PFSK-1 (cell line): ENCODE results near the gene TMX1.

Experiments used
- FOXP2 ChIP-seq: optimal IDR thresholded peaks from 2 replicates; pipeline ENCODE3; 2011; ENCODE audit warnings: borderline replicate concordance, control low read depth, inconsistent platforms; ENCODE audit not compliant: insufficient read depth; ENCODE audit errors: extremely low read length, extremely low read depth
- POLR2AphosphoS5 ChIP-seq: IDR thresholded peaks from 2 replicates; pipeline ENCODE4 v1.6.1; 2012; ENCODE audit warnings: low read depth, mild to moderate bottlenecking, control low read depth, low read length, moderate library complexity
- REST ChIP-seq, 2 experiments: IDR thresholded peaks; 2 replicates each; pipeline versions ENCODE4 v1.6.1 to v1.8.0; 2011 to 2012; ENCODE audit warnings: low read depth in 2 of 2, low read length in 2 of 2, control low read depth in 1 of 2, inconsistent platforms in 1 of 2, mild to moderate bottlenecking in 1 of 2, moderate library complexity in 1 of 2; ENCODE audit not compliant: insufficient read depth in 1 of 2
- SIN3A ChIP-seq: IDR thresholded peaks from 2 replicates; pipeline ENCODE4 v1.6.1; 2012; ENCODE audit warnings: mild to moderate bottlenecking, low read length, moderate library complexity, borderline replicate concordance; ENCODE audit not compliant: insufficient read depth
- TAF1 ChIP-seq: IDR thresholded peaks from 2 replicates; pipeline ENCODE4 v1.6.1; 2012; ENCODE audit warnings: low read length, control low read depth, borderline replicate concordance; ENCODE audit not compliant: insufficient read depth

TMX1 gene

DNA sequence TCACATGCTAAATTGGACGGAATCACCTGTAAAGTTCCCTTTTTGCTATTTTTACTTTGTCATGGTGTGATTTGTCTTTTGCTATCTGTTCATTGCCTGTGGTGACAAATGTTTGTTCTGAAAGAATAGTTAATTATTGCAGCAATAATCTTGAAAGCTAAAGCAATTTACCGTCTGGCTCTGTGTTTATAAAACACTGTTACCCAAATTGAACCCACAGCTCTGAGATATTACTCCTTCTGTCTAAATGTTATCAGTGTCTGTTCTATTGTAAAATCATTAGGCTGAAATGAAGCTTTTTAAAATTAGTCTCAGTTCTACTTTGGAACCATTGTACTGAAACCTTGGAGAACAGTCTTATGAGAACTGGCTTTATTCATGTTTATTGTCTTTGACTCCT lies 42.5 kb downstream of the TMX1 start:
- TF ChIP-seq REST (IDR thresholded peaks at IDR 0.05; ENCODE audit: insufficient read depth in 1 of 2, low read depth in 2 of 2, low read length in 2 of 2) (no peak), SIN3A (no peak), POLR2AphosphoS5 (no peak), FOXP2 (no peak), TAF1 (no peak)

GRCh38 chr14:51283402-51284085 lies 43.5 kb downstream of the TMX1 start:
- TF ChIP-seq FOXP2 (no peak), POLR2AphosphoS5 (no peak), TAF1 (no peak), REST (IDR thresholded peaks at IDR 0.05; ENCODE audit: insufficient read depth in 1 of 2, low read depth in 2 of 2, low read length in 2 of 2) (no peak), SIN3A (no peak)

DNA sequence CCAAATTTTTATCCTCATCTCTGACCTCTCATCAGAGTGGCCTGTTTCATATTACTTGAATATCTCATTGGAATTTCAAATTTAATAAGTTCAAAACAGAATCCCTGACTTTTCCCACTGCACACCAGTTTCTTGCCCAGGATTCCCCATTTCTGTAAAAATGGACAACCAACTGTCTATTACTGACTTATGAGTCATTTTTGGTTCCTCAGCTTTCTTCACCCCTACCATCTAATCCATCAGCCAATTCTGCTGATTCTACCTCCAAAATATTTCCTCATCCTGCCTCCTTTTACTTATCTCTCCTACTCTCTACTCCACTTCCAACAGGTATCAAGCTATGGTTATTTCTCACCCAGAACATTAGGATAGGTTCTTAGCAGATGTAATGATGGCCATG lies 44.2 kb downstream of the TMX1 start:
- TF ChIP-seq REST (IDR thresholded peaks at IDR 0.05; ENCODE audit: insufficient read depth in 1 of 2, low read depth in 2 of 2, low read length in 2 of 2) (no peak), POLR2AphosphoS5 (no peak)

DNA sequence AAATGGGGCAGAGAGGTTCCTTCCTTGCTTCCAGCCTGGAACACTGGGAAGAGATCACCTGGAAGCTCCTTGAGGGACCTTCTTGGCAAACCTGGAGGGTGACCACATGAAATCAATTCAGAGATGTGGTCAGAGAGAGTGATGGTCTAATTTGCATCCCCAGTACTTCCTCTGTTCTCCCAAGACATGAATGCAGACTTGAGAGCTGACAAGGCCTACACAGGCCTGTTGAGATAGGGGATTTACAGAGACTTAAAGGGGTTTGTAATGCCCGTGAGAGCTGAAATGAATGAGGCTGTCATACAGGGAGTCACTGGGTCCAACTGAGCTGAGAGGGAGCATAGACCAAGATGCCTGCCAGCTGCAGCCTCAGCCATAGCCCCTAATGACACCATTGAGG lies 45.1 kb downstream of the TMX1 start:
- TF ChIP-seq REST (IDR thresholded peaks at IDR 0.05; ENCODE audit: insufficient read depth in 1 of 2, low read depth in 2 of 2, low read length in 2 of 2) (no peak), TAF1 (no peak), SIN3A (no peak), FOXP2 (no peak), POLR2AphosphoS5 (no peak)

GRCh38 chr14:51289169-51289568 lies 49.1 kb downstream of the TMX1 start:
- TF ChIP-seq FOXP2 = no peak
- no peak for TF ChIP-seq SIN3A
- TF ChIP-seq POLR2AphosphoS5 = no peak
- TF ChIP-seq TAF1 = no peak
- no peak for TF ChIP-seq REST (IDR thresholded peaks at IDR 0.05; ENCODE audit: insufficient read depth in 1 of 2, low read depth in 2 of 2, low read length in 2 of 2)
